Measurements from ENCODE around the gene SMIM13.

- TF ChIP-seq CTCF (IDR thresholded peaks at IDR 0.05; ENCODE audit: insufficient read depth, low read depth, low read length) (no peak), EZH2 (IDR thresholded peaks at IDR 0.05; ENCODE audit: insufficient read depth, low read length) (no peak)
Measured at GRCh38 chr6:11161031-11161956, 67.7 kb downstream of the SMIM13 start.
